GM18858 (cell line): ENCODE results near the gene CAMKMT.

ENCODE experiments used
- ATAC-seq: cut with Tn5 transposase; IDR thresholded peaks from one replicate; pipeline ENCODE4 v1.9.1; 2021; ENCODE audit not compliant: unreplicated experiment

CAMKMT gene

GRCh38 chr2:44548221-44549098 lies 186.7 kb downstream of the CAMKMT start:
- no peak for ATAC-seq

DNA sequence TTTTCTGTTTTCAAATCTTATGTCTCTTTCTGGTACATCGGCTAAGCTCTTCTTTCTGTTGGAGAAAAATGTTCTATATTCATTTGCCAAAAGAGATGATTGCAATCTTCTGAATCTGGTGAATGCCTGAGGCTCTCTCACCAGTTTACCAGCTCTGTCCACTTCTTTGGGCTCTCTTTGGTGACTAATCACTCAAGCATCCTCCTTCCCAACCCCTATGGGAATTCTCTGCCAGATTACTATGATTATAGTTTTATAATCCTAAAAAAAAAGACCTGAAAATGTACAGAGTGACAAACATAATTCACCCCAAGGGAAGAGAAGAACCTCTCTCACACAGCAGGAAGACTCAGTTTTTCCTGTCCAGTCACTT lies 187.3 kb downstream of the CAMKMT start:
- ATAC-seq = no peak

DNA sequence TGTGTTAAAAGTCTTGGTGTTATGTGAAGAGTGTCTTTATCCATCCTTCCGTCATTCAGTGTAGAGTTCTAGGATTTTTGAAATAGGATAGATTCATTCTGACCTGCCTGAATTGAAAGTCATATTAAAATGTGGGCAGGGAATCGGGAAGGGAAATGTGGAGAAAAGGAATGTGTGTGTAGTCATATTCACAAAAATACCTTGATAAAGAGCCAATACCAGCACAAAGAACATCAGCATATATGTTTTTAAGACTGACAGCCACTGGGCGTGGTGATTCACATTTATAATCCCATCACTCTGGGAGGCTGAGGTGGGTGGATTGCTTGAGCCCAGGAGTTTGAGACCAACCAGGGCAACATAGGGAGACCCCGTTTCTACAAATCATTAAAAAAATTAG lies 188.1 kb downstream of the CAMKMT start:
- no peak for ATAC-seq

DNA sequence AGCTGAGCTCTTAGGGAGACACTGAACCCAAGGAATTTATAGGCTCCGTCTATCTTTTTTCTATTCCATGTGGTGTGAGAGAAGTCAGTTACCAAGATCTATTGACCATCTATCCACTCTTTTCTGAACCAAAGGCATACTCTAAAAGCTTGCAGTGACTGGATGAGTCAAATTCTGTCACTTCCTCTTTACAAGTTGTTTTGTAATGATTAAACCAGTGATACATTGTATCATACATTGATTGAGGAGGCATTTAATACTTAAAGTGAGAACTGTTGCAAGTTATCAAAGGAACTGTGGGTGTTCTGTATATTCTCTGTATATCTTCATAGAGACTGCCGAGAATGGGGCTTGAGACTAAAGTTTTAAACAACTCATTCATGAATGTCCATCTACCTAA lies 188.8 kb downstream of the CAMKMT start:
- ATAC-seq = no peak

- ATAC-seq = no peak
These were observed 189.8 kb downstream of the CAMKMT start for GRCh38 chr2:44551497-44551896.

- ATAC-seq = no peak
These were observed 191.7 kb downstream of the CAMKMT start for GRCh38 chr2:44553456-44553855.

DNA sequence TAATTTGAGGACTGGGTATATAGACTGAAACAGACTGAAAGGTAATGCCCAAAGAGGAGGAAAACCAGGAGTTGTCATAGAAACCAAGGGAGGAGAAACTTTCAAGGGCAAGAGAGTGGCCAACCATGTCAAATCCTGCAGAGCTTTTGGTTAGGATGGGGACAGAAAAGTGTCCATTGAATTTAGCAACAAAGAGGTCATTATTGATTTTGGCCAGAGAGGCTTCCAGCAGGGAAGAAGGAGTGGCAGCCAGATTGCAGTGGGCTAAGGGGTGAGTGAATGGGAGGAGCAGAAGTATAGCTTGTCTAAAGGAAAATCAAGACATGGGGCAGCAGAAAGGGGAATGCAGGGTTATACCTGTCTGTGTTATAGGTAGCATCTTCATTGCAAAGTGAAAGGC lies 194.0 kb downstream of the CAMKMT start:
- ATAC-seq = no peak

- ATAC-seq = no peak
These were observed 197.4 kb downstream of the CAMKMT start for GRCh38 chr2:44559108-44559507.

- ATAC-seq = no peak
These were observed 198.6 kb downstream of the CAMKMT start for GRCh38 chr2:44560352-44560751.

DNA sequence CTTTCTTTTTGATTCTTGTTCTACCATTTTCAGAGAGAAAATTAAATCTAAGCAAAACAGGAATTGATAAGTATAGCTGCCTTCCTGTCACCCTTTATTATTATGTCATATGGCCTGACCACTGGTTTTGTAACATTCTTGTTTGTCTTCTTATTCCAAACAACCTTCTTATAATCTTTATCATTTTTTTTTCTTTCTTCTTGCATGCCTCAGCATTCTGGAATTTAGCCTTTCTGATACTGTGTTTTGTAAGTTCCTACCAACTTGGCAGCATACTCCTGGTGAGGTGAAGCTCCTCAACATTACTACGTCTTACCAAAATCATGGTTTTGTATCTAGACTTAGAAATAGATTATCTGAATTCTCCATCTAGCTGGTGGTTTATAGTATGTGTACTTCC lies 199.2 kb downstream of the CAMKMT start:
- no peak for ATAC-seq

- ATAC-seq = no peak
These were observed 201.0 kb downstream of the CAMKMT start for GRCh38 chr2:44562737-44563136.

DNA sequence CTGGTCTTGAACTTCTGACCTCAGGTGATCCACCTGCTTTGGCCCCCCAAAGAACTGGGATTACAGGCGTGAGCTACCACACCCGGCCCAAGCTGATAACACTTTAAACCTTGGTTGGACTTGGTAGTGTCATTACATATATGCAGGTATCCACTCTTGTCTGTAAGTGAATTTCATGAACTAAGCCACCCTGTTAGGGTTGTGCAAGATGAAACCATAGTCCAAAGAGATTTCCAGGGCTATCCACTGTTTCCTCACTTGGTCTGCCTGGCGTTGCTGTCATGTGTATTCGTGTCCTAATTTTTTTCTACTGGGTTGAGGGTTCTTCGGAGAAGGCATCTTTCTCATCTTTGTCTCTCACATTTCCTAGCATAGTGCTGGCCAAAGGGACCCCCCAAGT lies 203.0 kb downstream of the CAMKMT start:
- no peak for ATAC-seq

GRCh38 chr2:44566059-44566458 lies 204.3 kb downstream of the CAMKMT start:
- ATAC-seq = no peak

GRCh38 chr2:44569491-44569890 lies 207.7 kb downstream of the CAMKMT start:
- ATAC-seq = no peak

- ATAC-seq = no peak
These were observed 208.5 kb downstream of the CAMKMT start for GRCh38 chr2:44570271-44570670.

- no peak for ATAC-seq
These were observed 209.0 kb downstream of the CAMKMT start for GRCh38 chr2:44570777-44571176.

DNA sequence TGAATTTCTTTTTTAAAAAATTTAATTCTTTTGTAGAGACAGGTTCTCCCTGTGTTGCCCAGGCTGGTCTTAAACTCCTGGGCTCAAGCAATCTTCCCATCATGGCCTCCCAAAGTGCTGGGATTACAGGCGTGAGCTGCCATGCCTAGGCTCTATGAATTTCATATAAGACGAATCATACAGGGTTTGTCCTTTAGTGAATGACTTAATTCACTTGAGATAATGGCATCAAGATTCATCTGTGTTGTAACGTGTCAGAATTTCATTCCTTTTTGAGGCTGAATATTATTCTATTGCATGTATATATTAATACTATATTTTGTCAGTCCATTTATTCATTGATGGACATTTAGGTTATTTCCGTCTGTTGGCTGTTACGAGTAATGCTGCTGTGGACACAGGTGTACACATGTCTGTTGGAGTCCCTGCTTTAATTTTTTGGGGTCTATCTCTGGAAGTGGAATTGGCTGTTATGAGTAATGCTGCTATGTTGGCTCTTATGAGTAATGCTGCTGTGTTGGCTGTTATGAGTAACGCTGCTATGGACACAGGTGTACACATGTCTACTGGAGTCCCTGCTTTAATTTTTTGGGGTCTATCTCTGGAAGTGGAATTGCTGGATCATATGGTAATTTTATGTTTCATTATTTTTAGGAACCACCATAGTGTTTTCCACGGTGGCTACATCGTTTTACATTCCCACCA lies 210.6 kb downstream of the CAMKMT start:
- no peak for ATAC-seq

DNA sequence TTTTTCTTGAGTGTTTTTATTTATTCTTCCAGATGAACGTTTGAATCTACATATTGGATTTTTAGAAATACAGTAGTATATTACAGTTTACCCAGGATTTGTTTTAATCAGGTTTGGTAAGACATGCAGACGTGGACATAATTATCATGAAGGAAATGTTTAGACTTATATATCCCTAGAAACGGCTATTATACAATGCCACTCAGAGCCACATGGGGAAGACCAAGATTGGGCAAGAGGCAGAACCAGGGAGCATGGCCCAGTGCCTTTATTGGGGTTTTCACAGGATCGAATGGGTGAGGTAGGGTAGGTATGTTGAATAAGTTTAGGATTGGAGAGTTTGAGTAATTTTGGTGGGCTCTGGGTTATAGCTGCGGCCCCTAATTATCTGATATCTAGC lies 212.2 kb downstream of the CAMKMT start:
- no peak for ATAC-seq

DNA sequence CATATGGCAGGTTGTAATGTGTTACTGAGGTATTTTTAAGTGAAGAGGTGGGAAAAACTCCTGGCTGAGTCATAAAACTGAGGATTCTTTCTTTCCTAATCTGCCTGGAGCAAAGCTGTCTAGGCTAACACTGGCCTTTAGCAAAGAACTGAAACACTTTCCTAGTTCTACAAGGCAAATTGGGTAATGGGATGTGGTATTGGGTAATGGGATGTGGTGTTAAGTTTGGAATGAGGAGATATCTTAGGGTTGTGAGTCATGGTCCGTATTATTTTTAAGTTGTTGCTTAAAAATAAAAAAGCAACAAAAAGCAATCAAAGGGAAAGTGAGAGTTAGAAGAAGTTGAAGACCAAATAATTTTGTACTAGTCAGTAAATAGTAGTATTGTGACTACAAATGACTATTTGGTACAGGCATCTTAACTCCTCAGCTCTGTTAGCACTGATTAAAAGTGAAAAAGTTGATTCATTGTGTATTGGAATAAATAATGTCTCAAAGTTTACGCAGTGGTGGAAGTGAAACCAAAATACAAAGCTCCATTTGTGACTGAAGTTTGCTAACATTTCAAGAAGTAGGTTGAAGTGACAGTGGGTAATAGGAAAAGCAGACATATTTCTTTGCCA lies 216.8 kb downstream of the CAMKMT start:
- ATAC-seq = peak; percentile 60

DNA sequence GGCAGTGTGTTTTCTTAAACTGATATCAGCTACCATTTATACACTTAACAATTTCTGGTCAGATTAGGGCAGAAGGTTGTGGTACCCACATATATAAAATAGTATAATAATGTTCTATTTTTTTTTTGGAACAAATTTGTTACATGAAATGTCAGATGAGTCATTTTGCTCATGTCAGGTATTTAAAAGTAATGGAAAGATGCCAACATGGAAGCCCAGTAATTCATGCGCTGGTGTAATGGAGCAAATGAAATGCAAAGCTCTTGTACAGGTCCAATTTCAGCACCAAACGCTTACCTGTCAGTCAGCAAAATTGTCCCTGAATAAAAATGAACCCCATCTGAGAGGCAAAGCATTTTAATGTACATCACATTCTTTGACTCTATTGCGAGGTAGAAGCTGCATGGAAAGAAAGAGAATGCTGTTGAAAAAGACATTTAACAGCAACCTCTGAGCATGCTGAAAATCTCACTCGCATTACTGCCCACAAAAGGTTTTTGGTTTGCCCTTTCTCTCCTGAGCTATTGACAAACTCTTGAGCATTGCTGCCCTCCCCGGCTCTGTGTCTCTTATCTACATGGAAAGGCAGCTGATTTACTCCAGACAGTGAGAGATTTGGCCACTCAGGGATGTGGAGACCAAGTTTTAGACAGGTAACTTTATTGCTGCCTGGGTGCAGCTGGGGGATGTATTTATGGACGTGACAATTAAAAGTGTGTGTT lies 217.5 kb downstream of the CAMKMT start:
- ATAC-seq = no peak

- no peak for ATAC-seq
These were observed 218.1 kb downstream of the CAMKMT start for GRCh38 chr2:44579837-44580230.
